Skeletal muscle tissue (tissue), 4 donors: Measurements from ENCODE around the gene COL1A2. TPM values are rescaled to one million over a fixed set of nuclear protein-coding genes. Genes with fewer than 3 reads are reported as not detected.

Experiments used
- H3K27ac ChIP-seq: one replicate; pipeline ENCODE4 v1.7.0; 2013; ENCODE audit warnings: mild to moderate bottlenecking, low read depth, low read length, inconsistent platforms
- H3K27me3 ChIP-seq, 3 donors: one replicate each; pipeline ENCODE4 v1.7.0; 2013; ENCODE audit warnings: low read length in 3 of 3; ENCODE audit not compliant: control insufficient read depth in 3 of 3, insufficient read depth in 3 of 3
- H3K36me3 ChIP-seq, 3 donors: one replicate each; pipeline ENCODE4 v1.7.0; 2013; ENCODE audit warnings: low read length in 3 of 3; ENCODE audit not compliant: control insufficient read depth in 3 of 3, insufficient read depth in 3 of 3
- H3K4me1 ChIP-seq, 3 donors: one replicate each; pipeline ENCODE4 v1.7.0; 2013; ENCODE audit warnings: low read length in 3 of 3, mild to moderate bottlenecking in 3 of 3; ENCODE audit not compliant: control insufficient read depth in 3 of 3, insufficient read depth in 3 of 3
- H3K4me3 ChIP-seq, 3 donors: one replicate each; pipeline ENCODE4 v1.7.0; 2013; ENCODE audit warnings: low read length in 3 of 3
- H3K9ac ChIP-seq, 3 donors: one replicate each; pipeline ENCODE4 v1.7.0; 2013; ENCODE audit warnings: low read length in 3 of 3, mild to moderate bottlenecking in 3 of 3, moderate library complexity in 2 of 3, low read depth in 1 of 3
- H3K9me3 ChIP-seq, 3 donors: one replicate each; pipeline ENCODE4 v1.7.0; 2013; ENCODE audit warnings: low read length in 3 of 3; ENCODE audit not compliant: control insufficient read depth in 3 of 3
- total RNA-seq: library from RNA; depleted of rRNA; stranded (reverse); fragments of >200 nt; gene quantifications from one replicate; pipeline ENCODE4 v1.2.3, GENCODE V29; 2014
- donor health status: Osteomylitis.

The COL1A2 gene
- total RNA-seq, 1 donor from 2014 or later, result 6,663 TPM

- Histone ChIP-seq H3K36me3 (peaks cover 4 to 21% (median 7%) of the 10 kb centered on the region in 3 donors), H3K4me1 (peaks cover 0 to 6% (median 0%) of the 10 kb centered on the region in 3 donors)
These were observed 22.6 kb downstream of the COL1A2 start for GRCh38 chr7:94417306-94417705.

GRCh38 chr7:94417901-94418300 lies 23.2 kb downstream of the COL1A2 start:
- H3K36me3 ChIP-seq, result peaks cover 4 to 21% (median 7%) of the 10 kb centered on the region in 3 donors
- peaks cover 0 to 6% (median 0%) of the 10 kb centered on the region in 3 donors for H3K4me1 ChIP-seq
- H3K9me3 ChIP-seq, result no peaks in the 10 kb centered on the region
- no peak overlapping the region for H3K27ac ChIP-seq
- H3K4me3 ChIP-seq, result no peak overlapping the region
- H3K27me3 ChIP-seq, result no peaks in the 10 kb centered on the region
- H3K9ac ChIP-seq, result no peak overlapping the region

More at GRCh38 chr7:94417306-94417705, 22.6 kb downstream of the COL1A2 start:
- Histone ChIP-seq H3K27me3 (no peaks in the 10 kb centered on the region), H3K9me3 (no peaks in the 10 kb centered on the region), H3K9ac (no peak overlapping the region), H3K4me3 (no peak overlapping the region), H3K27ac (no peak overlapping the region)

GRCh38 chr7:94418851-94419250 lies 24.2 kb downstream of the COL1A2 start:
- H3K27ac ChIP-seq, result no peak overlapping the region
- H3K4me3 ChIP-seq, result no peak overlapping the region
- no peaks in the 10 kb centered on the region for H3K9me3 ChIP-seq
- H3K4me1 ChIP-seq, result peaks cover 0 to 3% (median 0%) of the 10 kb centered on the region in 3 donors
- peaks cover 4 to 24% (median 7%) of the 10 kb centered on the region in 3 donors for H3K36me3 ChIP-seq
- no peak overlapping the region for H3K9ac ChIP-seq
- no peaks in the 10 kb centered on the region for H3K27me3 ChIP-seq

- H3K9ac ChIP-seq, result no peak overlapping the region
- H3K9me3 ChIP-seq, result no peaks in the 10 kb centered on the region
- H3K36me3 ChIP-seq, result peaks cover 4 to 24% (median 7%) of the 10 kb centered on the region in 3 donors
- H3K27ac ChIP-seq, result no peak overlapping the region
- H3K27me3 ChIP-seq, result no peaks in the 10 kb centered on the region
- H3K4me3 ChIP-seq, result no peak overlapping the region
- peaks cover 0 to 3% (median 0%) of the 10 kb centered on the region in 3 donors for H3K4me1 ChIP-seq
These were observed 25.6 kb downstream of the COL1A2 start for GRCh38 chr7:94420328-94420727.

- Histone ChIP-seq H3K36me3 (peaks cover 4 to 24% (median 12%) of the 10 kb centered on the region in 3 donors), H3K9ac (no peak overlapping the region), H3K27me3 (no peaks in the 10 kb centered on the region), H3K9me3 (no peaks in the 10 kb centered on the region), H3K4me1 (peaks cover 0 to 3% (median 0%) of the 10 kb centered on the region in 3 donors), H3K4me3 (no peak overlapping the region), H3K27ac (no peak overlapping the region)
These were observed 27.0 kb downstream of the COL1A2 start for GRCh38 chr7:94421681-94422080.

GRCh38 chr7:94422136-94422535 lies 27.4 kb downstream of the COL1A2 start:
- Histone ChIP-seq H3K9ac (no peak overlapping the region), H3K27me3 (no peaks in the 10 kb centered on the region), H3K4me1 (peaks cover 0 to 3% (median 0%) of the 10 kb centered on the region in 3 donors), H3K4me3 (no peak overlapping the region), H3K27ac (no peak overlapping the region), H3K36me3 (peaks cover 4 to 27% (median 12%) of the 10 kb centered on the region in 3 donors), H3K9me3 (no peaks in the 10 kb centered on the region)

- Histone ChIP-seq H3K9me3 (no peaks in the 10 kb centered on the region), H3K27me3 (no peaks in the 10 kb centered on the region), H3K4me1 (peaks cover 0 to 3% (median 0%) of the 10 kb centered on the region in 3 donors), H3K36me3 (peaks cover 4 to 27% (median 12%) of the 10 kb centered on the region in 3 donors), H3K4me3 (no peak overlapping the region), H3K27ac (no peak overlapping the region), H3K9ac (no peak overlapping the region)
These were observed 28.2 kb downstream of the COL1A2 start for GRCh38 chr7:94422827-94423460.

- no peaks in the 10 kb centered on the region for H3K27me3 ChIP-seq
- H3K9me3 ChIP-seq, result no peaks in the 10 kb centered on the region
- H3K27ac ChIP-seq, result no peak overlapping the region
- peaks cover 0 to 3% (median 0%) of the 10 kb centered on the region in 3 donors for H3K4me1 ChIP-seq
- H3K36me3 ChIP-seq, result peaks cover 4 to 24% (median 12%) of the 10 kb centered on the region in 3 donors
- H3K9ac ChIP-seq, result no peak overlapping the region
- H3K4me3 ChIP-seq, result no peak overlapping the region
These were observed 29.4 kb downstream of the COL1A2 start for GRCh38 chr7:94423863-94424735.

GRCh38 chr7:94425546-94425945 lies 30.9 kb downstream of the COL1A2 start:
- Histone ChIP-seq H3K27me3 (no peaks in the 10 kb centered on the region), H3K36me3 (peaks cover 0 to 14% (median 5%) of the 10 kb centered on the region in 3 donors), H3K4me1 (no peaks in the 10 kb centered on the region), H3K9ac (no peak overlapping the region), H3K4me3 (no peak overlapping the region), H3K27ac (no peak overlapping the region), H3K9me3 (no peaks in the 10 kb centered on the region)
